Heart left ventricle (tissue), 16 donors: ENCODE data around the gene XIRP1. TPM values are rescaled to one million over a fixed set of nuclear protein-coding genes. Genes with fewer than 3 reads are reported as not detected.

Source experiments
- ATAC-seq, 4 donors: fragments of 200-7000 bp; cut with Tn5 transposase; one replicate each; pipeline ENCODE4 v1.9.1; 2020 to 2022; ENCODE audit warnings: moderate library complexity in 4 of 4, mild to moderate bottlenecking in 3 of 4, moderate number of reproducible peaks in 1 of 4
- DNase-seq, 5 donors: peaks; one replicate each; pipeline ENCODE4 v3.0.0-alpha.2; 2020
- H3K27ac ChIP-seq, 12 donors: fragments of 200-600 bp; sonication (generic) in 4 of 12; one replicate each; pipeline versions ENCODE4 v1.5.0 to v1.8.0; 2016 to 2022; ENCODE audit warnings: mild to moderate bottlenecking in 2 of 12
- H3K27me3 ChIP-seq, 9 donors: fragments of 200-600 bp; sonication (generic) in 2 of 9; one replicate each; pipeline versions ENCODE4 v1.5.1 to v1.8.0; 2016 to 2022; ENCODE audit warnings: mild to moderate bottlenecking in 3 of 9
- H3K36me3 ChIP-seq, 9 donors: fragments of 200-600 bp; sonication (generic) in 2 of 9; one replicate each; pipeline versions ENCODE4 v1.5.0 to v1.8.0; 2018 to 2022; ENCODE audit warnings: mild to moderate bottlenecking in 2 of 9
- H3K4me1 ChIP-seq, 12 donors: fragments of 200-600 bp; sonication (generic) in 4 of 12; one replicate each; pipeline versions ENCODE4 v1.5.0 to v1.8.0; 2016 to 2022; ENCODE audit warnings: mild to moderate bottlenecking in 3 of 12
- H3K4me3 ChIP-seq, 12 donors: fragments of 200-600 bp; sonication (generic) in 4 of 12; one replicate each; pipeline versions ENCODE4 v1.5.0 to v1.8.0; 2017 to 2022; ENCODE audit warnings: mild to moderate bottlenecking in 9 of 12, moderate library complexity in 4 of 12
- H3K9me3 ChIP-seq, 12 donors: fragments of 200-600 bp; sonication (generic) in 4 of 12; one replicate each; pipeline versions ENCODE4 v1.5.0 to v1.8.0; 2016 to 2022; ENCODE audit warnings: mild to moderate bottlenecking in 1 of 12
- POLR2A ChIP-seq, 2 donors: fragments of 450-650 bp; IDR thresholded peaks; one replicate each; pipeline ENCODE4 v1.6.1; 2017; ENCODE audit warnings: antibody characterized with exemption in 2 of 2, mild to moderate bottlenecking in 2 of 2, moderate library complexity in 2 of 2
- WGBS, 4 donors: extraction: QIAGEN DNeasy Blood & Tissue Kit in 2 of 4; methylation state at CpG; one replicate each; pipeline versions ENCODE4 v1.1.5 to v1.1.7; 2013 to 2018; 5-methylcytosine and 5-hydroxymethylcytosine counted together
- intact Hi-C, 10 donors: fragments of 100-400 bp; cut with DNase I; formaldehyde crosslinking; loops; one replicate each; pipeline versions ENCODE4 v1.11.1 to v1.14.2; 2022
- polyA plus RNA-seq, 2 donors: library from polyadenylated mRNA; stranded (reverse); fragments of 200-250 nt; gene quantifications; one replicate each; pipeline ENCODE4 v1.2.3, GENCODE V29; 2013
- total RNA-seq, 9 donors: library from RNA; depleted of rRNA in 2 of 9; stranded (reverse); fragments of >200 nt in 2 of 9; fragmentation: NEBNext Ultra II Directional in 3 of 9; extraction: Animal tissue kit (Norgen Biotek cat#: 25700) in 3 of 9; gene quantifications; one replicate each; pipeline versions ENCODE4 v1.1.0 to v1.2.4, GENCODE V29; 2016 to 2023
- TF ChIP-seq, protein P1 (sequence below), 12 donors: fragments of 200-600 bp; sonication (generic) in 4 of 12; IDR thresholded peaks; one replicate each; pipeline versions ENCODE4 v1.5.0 to v1.8.0; 2018 to 2022; ENCODE audit warnings: antibody characterized with exemption in 12 of 12, mild to moderate bottlenecking in 5 of 12
- donor health status: ischemic (EF 13 %, LVEDD 7.1; RV severe dilation, severe dysfunction).
- donor health status: healthy with polysubstance abuse.
- donor health status: DM: no; HTN: yes; CAD: no.
- donor health status: DM: no; HTN: no; CAD: no.
- donor health status: ischemic (EF 25% LVEDD 6.9; RV normal size, moderate dysfunction).
- donor health status: ischemic (EF 25% LVEDD 5.7; RV mildly dilated, moderate dysfunction).
- donor health status: healthy.
- donor health status: DM: yes; HTN: yes; CAD: no.
- donor health status: ischemic (EF 35%, LVEDD 5.7; RV mildly dilated, moderate dysfunction).
- donor health status: nonischemic (EF 11% LVEDD 7.7; RV severe dilation, severe dysfunction).
- donor health status: DM: yes; HTN: yes; CAD: no.
- donor health status: PGD.
- donor health status: ischemic (EF 29% LVEDD 5.4; RV normal size, mild dysfunction).
- donor health status: nonischemic (EF 23%, LVEDD 6.1; RV moderate dilation, normal function).

The XIRP1 gene
- total and polyA plus RNA-seq, 11 donors = 293 to 1,122 (median 530) TPM

GRCh38 chr3:39156421-39156820 is 36.0 kb downstream of the XIRP1 start:
- intact Hi-C loops = no loop called here
- TF ChIP-seq, protein P1, sequence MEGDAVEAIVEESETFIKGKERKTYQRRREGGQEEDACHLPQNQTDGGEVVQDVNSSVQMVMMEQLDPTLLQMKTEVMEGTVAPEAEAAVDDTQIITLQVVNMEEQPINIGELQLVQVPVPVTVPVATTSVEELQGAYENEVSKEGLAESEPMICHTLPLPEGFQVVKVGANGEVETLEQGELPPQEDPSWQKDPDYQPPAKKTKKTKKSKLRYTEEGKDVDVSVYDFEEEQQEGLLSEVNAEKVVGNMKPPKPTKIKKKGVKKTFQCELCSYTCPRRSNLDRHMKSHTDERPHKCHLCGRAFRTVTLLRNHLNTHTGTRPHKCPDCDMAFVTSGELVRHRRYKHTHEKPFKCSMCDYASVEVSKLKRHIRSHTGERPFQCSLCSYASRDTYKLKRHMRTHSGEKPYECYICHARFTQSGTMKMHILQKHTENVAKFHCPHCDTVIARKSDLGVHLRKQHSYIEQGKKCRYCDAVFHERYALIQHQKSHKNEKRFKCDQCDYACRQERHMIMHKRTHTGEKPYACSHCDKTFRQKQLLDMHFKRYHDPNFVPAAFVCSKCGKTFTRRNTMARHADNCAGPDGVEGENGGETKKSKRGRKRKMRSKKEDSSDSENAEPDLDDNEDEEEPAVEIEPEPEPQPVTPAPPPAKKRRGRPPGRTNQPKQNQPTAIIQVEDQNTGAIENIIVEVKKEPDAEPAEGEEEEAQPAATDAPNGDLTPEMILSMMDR (IDR thresholded peaks at IDR 0.05) = no peak
- no peak for TF ChIP-seq POLR2A (IDR thresholded peaks at IDR 0.05)
- DNase-seq (no peak), ATAC-seq (no peak)
- Histone ChIP-seq H3K27ac (peak overlapping the region in 6 of 12 donors; percentile 1 to 56 (median 34)), H3K4me3 (no peak overlapping the region), H3K27me3 (no peaks in the 10 kb centered on the region), H3K9me3 (no peaks in the 10 kb centered on the region), H3K4me1 (peaks cover 0 to 23% (median 13%) of the 10 kb centered on the region in 12 donors), H3K36me3 (no peaks in the 10 kb centered on the region)
- WGBS, 4 donors = 68 to 78% (median 70%) methylated on average over 4 of the region's 4 CpGs

GRCh38 chr3:39154280-39155021 is 37.9 kb downstream of the XIRP1 start:
- WGBS, 4 donors = 55 to 64% (median 58%) methylated on average over 18 of the region's 18 CpGs
- peak overlapping the region; percentile 53 to 100 (median 99) for H3K27ac ChIP-seq

GRCh38 chr3:39153977-39154279 is 38.5 kb downstream of the XIRP1 start:
- Histone ChIP-seq H3K27me3 (no peaks in the 10 kb centered on the region), H3K4me1 (peaks cover 16 to 47% (median 37%) of the 10 kb centered on the region in 12 donors), H3K27ac (peak overlapping the region; percentile 53 to 100 (median 99)), H3K9me3 (no peaks in the 10 kb centered on the region), H3K36me3 (no peaks in the 10 kb centered on the region), H3K4me3 (peak overlapping the region in 11 of 12 donors; percentile 16 to 99 (median 90))
- ATAC-seq (no peak), DNase-seq (no peak)
- WGBS, 4 donors = 36 to 51% (median 46%) methylated on average over 7 to 9 of the region's 9 CpGs
- TF ChIP-seq POLR2A (IDR thresholded peaks at IDR 0.05) = no peak
- TF ChIP-seq, protein P1 (IDR thresholded peaks at IDR 0.05) = peak in 4 of 12 donors; percentile 14 to 37 (median 20)
- intact Hi-C loops = loop anchor here in 1 of 10 donors (2.0 kb wide), 1 partner anchor 23 kb away; no protein-coding TSS in a partner anchor

More at GRCh38 chr3:39154280-39155021, 37.9 kb downstream of the XIRP1 start:
- Histone ChIP-seq H3K4me3 (peak overlapping the region in 5 of 12 donors; percentile 83 to 99 (median 96)), H3K9me3 (no peaks in the 10 kb centered on the region), H3K36me3 (no peaks in the 10 kb centered on the region), H3K4me1 (peaks cover 15 to 42% (median 32%) of the 10 kb centered on the region in 12 donors), H3K27me3 (no peaks in the 10 kb centered on the region)
- DNase-seq (peak in 1 of 5 donors; percentile 34), ATAC-seq (no peak)
- TF ChIP-seq POLR2A (IDR thresholded peaks at IDR 0.05) = no peak
- TF ChIP-seq, protein P1 (IDR thresholded peaks at IDR 0.05) = no peak
- intact Hi-C loops = loop anchor here in 1 of 10 donors (2.0 kb wide), 1 partner anchor 22 kb away; no protein-coding TSS in a partner anchor
